ENCODE results near the gene ARHGAP31. TPM values are rescaled to one million over a fixed set of nuclear protein-coding genes. Genes with fewer than 3 reads are reported as not detected.

The ARHGAP31 gene
- total RNA-seq, 1 donor from 2014 or later, result 114 TPM

DNA sequence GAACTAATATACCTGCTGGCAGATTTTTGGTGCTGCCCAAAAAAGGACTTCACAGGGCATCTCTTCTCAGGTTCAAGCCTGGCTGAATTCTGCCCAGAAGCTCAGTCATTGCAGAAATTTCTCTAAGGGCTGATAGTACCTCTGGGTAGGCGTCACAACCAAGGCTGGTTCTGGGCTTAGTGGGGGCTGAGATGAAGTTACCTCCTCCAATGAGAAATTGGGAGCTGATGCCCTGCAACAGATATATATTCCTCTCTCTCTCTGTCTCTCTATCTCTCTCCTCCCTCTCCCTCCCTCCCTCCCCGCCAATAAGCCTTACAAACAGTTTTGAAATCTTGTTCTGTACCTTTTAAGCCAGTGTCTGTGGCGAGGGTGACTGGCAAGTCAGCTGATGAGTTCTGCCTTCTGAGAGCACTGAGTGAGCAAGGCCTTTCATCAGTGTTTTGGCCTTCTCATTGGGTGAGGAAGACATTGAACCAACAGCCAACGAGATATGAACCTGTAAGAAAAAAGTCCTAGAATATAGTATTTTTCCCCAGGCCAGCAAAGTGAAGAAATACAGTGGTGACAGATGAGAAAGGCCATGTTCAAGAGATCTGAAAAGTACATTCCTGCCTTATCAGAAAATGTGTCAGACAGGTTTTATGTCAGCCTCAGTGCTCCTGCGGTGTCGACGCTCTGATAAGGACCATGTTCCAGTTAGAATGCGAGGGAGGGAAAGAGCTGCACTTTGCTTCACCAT is 123.8 kb downstream of the ARHGAP31 start:
- Mint-ChIP-seq H3K36me3 (ENCODE audit: low read depth, unreplicated experiment) (peaks cover 17% of the 10 kb centered on the region), H3K27ac (ENCODE audit: unreplicated experiment) (no peak overlapping the region), H3K4me3 (ENCODE audit: unreplicated experiment) (peak overlapping the region; percentile 37), H3K4me1 (ENCODE audit: unreplicated experiment) (peaks cover 32% of the 10 kb centered on the region), H3K27me3 (ENCODE audit: unreplicated experiment) (peaks cover 5% of the 10 kb centered on the region), H3K9me3 (ENCODE audit: unreplicated experiment) (no peaks in the 10 kb centered on the region)
- DNase-seq (ENCODE audit: low spot score), result no peak
- TF ChIP-seq, protein P1, sequence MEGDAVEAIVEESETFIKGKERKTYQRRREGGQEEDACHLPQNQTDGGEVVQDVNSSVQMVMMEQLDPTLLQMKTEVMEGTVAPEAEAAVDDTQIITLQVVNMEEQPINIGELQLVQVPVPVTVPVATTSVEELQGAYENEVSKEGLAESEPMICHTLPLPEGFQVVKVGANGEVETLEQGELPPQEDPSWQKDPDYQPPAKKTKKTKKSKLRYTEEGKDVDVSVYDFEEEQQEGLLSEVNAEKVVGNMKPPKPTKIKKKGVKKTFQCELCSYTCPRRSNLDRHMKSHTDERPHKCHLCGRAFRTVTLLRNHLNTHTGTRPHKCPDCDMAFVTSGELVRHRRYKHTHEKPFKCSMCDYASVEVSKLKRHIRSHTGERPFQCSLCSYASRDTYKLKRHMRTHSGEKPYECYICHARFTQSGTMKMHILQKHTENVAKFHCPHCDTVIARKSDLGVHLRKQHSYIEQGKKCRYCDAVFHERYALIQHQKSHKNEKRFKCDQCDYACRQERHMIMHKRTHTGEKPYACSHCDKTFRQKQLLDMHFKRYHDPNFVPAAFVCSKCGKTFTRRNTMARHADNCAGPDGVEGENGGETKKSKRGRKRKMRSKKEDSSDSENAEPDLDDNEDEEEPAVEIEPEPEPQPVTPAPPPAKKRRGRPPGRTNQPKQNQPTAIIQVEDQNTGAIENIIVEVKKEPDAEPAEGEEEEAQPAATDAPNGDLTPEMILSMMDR (IDR thresholded peaks at IDR 0.05; ENCODE audit: unreplicated experiment), result no peak

DNA sequence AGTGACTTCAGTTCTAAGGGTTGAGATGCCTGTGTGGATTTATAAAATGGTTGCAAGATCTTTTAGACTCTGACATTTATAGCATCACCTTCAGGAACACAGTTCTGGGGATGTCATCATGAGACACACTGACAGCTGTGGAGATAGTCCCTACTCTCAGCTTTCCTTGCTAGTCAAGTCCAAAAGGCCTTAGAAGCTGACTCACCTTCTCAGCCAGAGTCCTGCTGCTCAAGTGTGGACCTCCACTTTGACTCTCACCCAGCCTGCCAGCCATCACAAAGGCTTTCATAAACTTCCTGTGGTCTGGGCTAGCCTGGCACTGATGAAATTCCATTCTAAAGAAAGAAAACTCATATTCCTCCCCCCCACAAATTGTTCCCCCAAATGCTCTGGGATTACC is 124.5 kb downstream of the ARHGAP31 start:
- no peak for DNase-seq (ENCODE audit: low spot score)
- H3K9me3 Mint-ChIP-seq (ENCODE audit: unreplicated experiment), result no peaks in the 10 kb centered on the region
- peaks cover 17% of the 10 kb centered on the region for H3K36me3 Mint-ChIP-seq (ENCODE audit: low read depth, unreplicated experiment)
- H3K4me3 Mint-ChIP-seq (ENCODE audit: unreplicated experiment), result no peak overlapping the region
- H3K27me3 Mint-ChIP-seq (ENCODE audit: unreplicated experiment), result peaks cover 5% of the 10 kb centered on the region
- peaks cover 37% of the 10 kb centered on the region for H3K4me1 Mint-ChIP-seq (ENCODE audit: unreplicated experiment)
- TF ChIP-seq, protein P1 (IDR thresholded peaks at IDR 0.05; ENCODE audit: unreplicated experiment), result no peak
- H3K27ac Mint-ChIP-seq (ENCODE audit: unreplicated experiment), result no peak overlapping the region

DNA sequence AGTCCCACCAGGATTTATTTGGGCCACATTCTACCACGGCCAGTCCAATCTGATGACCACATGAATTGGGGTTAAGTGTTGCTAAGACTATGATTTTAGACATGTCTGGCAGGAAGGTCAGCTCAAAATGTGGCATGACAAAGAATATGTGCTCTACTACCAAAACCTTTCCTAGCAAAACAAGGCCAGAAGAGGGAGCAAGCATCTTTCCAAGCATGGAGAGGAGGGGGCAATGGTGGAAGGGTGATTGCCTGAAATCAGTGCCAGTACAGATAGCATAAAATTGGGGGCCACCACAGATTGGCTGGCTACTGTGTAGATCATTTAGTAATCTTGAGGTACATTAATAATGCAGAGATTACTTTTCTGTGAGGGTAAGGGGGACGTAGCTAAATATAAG is 126.0 kb downstream of the ARHGAP31 start:
- peaks cover 18% of the 10 kb centered on the region for H3K36me3 Mint-ChIP-seq (ENCODE audit: low read depth, unreplicated experiment)

DNA sequence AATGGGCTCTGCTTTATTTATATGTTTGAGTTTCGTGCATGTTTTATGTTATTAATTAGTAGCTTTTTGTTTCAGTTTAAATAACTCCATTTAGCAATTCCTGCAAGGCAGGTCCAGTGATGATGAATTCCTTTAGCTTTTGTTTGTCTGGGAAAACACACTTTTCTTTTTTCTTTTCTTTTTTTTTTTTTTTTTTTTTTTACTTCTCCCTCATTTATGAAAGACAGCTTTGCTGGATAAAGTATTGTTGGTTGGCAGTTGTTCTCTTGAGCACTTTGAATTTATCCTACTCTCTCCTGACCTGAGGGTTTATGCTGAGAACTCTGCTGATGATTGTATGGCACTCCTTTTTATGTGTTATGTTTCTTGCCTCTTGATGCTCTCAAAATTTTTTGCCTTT is 133.5 kb downstream of the ARHGAP31 start:
- H3K27ac Mint-ChIP-seq (ENCODE audit: unreplicated experiment), result no peak overlapping the region
- TF ChIP-seq, protein P1 (IDR thresholded peaks at IDR 0.05; ENCODE audit: unreplicated experiment), result no peak
- H3K27me3 Mint-ChIP-seq (ENCODE audit: unreplicated experiment), result peaks cover 4% of the 10 kb centered on the region
- peaks cover 12% of the 10 kb centered on the region for H3K9me3 Mint-ChIP-seq (ENCODE audit: unreplicated experiment)
- peaks cover 31% of the 10 kb centered on the region for H3K4me1 Mint-ChIP-seq (ENCODE audit: unreplicated experiment)
- peak overlapping the region; percentile 33 for H3K4me3 Mint-ChIP-seq (ENCODE audit: unreplicated experiment)
- peaks cover 48% of the 10 kb centered on the region for H3K36me3 Mint-ChIP-seq (ENCODE audit: low read depth, unreplicated experiment)
- no peak for DNase-seq (ENCODE audit: low spot score)

More for the DNA sequence above, 126.0 kb downstream of the ARHGAP31 start:
- Mint-ChIP-seq H3K9me3 (ENCODE audit: unreplicated experiment) (no peaks in the 10 kb centered on the region), H3K4me3 (ENCODE audit: unreplicated experiment) (no peak overlapping the region), H3K27me3 (ENCODE audit: unreplicated experiment) (peaks cover 8% of the 10 kb centered on the region), H3K27ac (ENCODE audit: unreplicated experiment) (no peak overlapping the region), H3K4me1 (ENCODE audit: unreplicated experiment) (peaks cover 43% of the 10 kb centered on the region)
- peak; percentile 18 for DNase-seq (ENCODE audit: low spot score)
- TF ChIP-seq, protein P1 (IDR thresholded peaks at IDR 0.05; ENCODE audit: unreplicated experiment), result no peak

DNA sequence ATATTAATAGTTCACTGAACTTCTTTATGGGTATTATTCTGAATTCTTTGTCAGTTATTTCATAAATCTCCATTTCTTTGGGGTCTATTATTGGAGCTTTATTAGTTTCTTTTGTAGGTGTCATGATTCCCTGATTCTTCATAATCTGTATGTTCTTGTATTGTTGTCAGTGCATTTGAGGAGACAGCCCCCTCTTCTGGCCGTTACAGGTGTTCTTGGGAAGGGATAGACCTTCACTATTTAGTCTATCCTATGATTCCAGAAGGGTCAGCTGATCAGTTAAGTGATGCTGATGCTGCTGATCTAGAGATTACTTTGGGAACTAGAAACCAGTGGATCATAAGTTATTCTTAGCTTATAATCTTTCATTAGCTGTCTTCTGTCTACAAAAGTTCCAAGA is 134.4 kb downstream of the ARHGAP31 start:
- Mint-ChIP-seq H3K4me3 (ENCODE audit: unreplicated experiment) (no peak overlapping the region), H3K27ac (ENCODE audit: unreplicated experiment) (no peak overlapping the region), H3K4me1 (ENCODE audit: unreplicated experiment) (peaks cover 26% of the 10 kb centered on the region), H3K36me3 (ENCODE audit: low read depth, unreplicated experiment) (peaks cover 51% of the 10 kb centered on the region), H3K9me3 (ENCODE audit: unreplicated experiment) (peaks cover 12% of the 10 kb centered on the region), H3K27me3 (ENCODE audit: unreplicated experiment) (peaks cover 4% of the 10 kb centered on the region)
- TF ChIP-seq, protein P1 (IDR thresholded peaks at IDR 0.05; ENCODE audit: unreplicated experiment), result no peak
- DNase-seq (ENCODE audit: low spot score), result no peak

Data from endothelial cell (in vitro differentiated cells).